CD4-positive, alpha-beta T cell treated with Interleukin-2 at 100 ng/mL for 4 hours (primary cell): Measurements from ENCODE around the gene ENOPH1.
"Not testable (repeated sequence)": the region's sequence is repeated elsewhere in the genome, so short reads cannot be mapped to it uniquely, and the experiment has no call there.

Experiments
- DNase-seq: peaks from one replicate; pipeline ENCODE4 v3.0.0-alpha.2; 2020; ENCODE audit warnings: low spot score

ENOPH1 gene

GRCh38 chr4:82473621-82474164 lies 43.3 kb downstream of the ENOPH1 start:
- DNase-seq, result no peak

GRCh38 chr4:82475931-82476330 lies 45.5 kb downstream of the ENOPH1 start:
- not testable (repeated sequence) for DNase-seq

- DNase-seq, result not testable (repeated sequence)
Measured at GRCh38 chr4:82477469-82477868, 47.1 kb downstream of the ENOPH1 start.

GRCh38 chr4:82479562-82479961 lies 49.2 kb downstream of the ENOPH1 start:
- DNase-seq, result no peak

GRCh38 chr4:82480771-82481505 lies 50.5 kb downstream of the ENOPH1 start:
- DNase-seq, result no peak

- DNase-seq, result no peak
Measured at GRCh38 chr4:82481506-82481840, 51.1 kb downstream of the ENOPH1 start.

- no peak for DNase-seq
Measured at GRCh38 chr4:82482387-82482786, 52.0 kb downstream of the ENOPH1 start.

GRCh38 chr4:82484996-82485783 lies 54.8 kb downstream of the ENOPH1 start:
- DNase-seq, result no peak

- DNase-seq, result no peak
Measured at GRCh38 chr4:82489076-82489475, 58.7 kb downstream of the ENOPH1 start.

- no peak for DNase-seq
Measured at GRCh38 chr4:82489987-82490386, 59.6 kb downstream of the ENOPH1 start.

GRCh38 chr4:82491251-82491960 lies 61.0 kb downstream of the ENOPH1 start:
- DNase-seq, result no peak

- DNase-seq, result no peak
Measured at GRCh38 chr4:82493721-82494425, 63.5 kb downstream of the ENOPH1 start.

- DNase-seq, result no peak
Measured at GRCh38 chr4:82495666-82496065, 65.3 kb downstream of the ENOPH1 start.

- DNase-seq, result no peak
Measured at GRCh38 chr4:82496349-82496748, 66.0 kb downstream of the ENOPH1 start.

- no peak for DNase-seq
Measured at GRCh38 chr4:82499738-82500434, 69.5 kb downstream of the ENOPH1 start.

GRCh38 chr4:82500435-82501153 lies 70.2 kb downstream of the ENOPH1 start:
- no peak for DNase-seq

GRCh38 chr4:82501154-82501442 lies 70.7 kb downstream of the ENOPH1 start:
- DNase-seq, result no peak

- no peak for DNase-seq
Measured at GRCh38 chr4:82508011-82508410, 77.6 kb downstream of the ENOPH1 start.

GRCh38 chr4:82508806-82509428 lies 78.5 kb downstream of the ENOPH1 start:
- DNase-seq, result no peak

- DNase-seq, result no peak
Measured at GRCh38 chr4:82510216-82510615, 79.8 kb downstream of the ENOPH1 start.
